Sigmoid colon (tissue), 7 donors: ENCODE data around the gene FBXO27. TPM values are rescaled to one million over a fixed set of nuclear protein-coding genes. Genes with fewer than 3 reads are reported as not detected.
"Not testable (repeated sequence)": the region's sequence is repeated elsewhere in the genome, so short reads cannot be mapped to it uniquely, and the experiment has no call there.

Experiments
- DNase-seq: peaks from one replicate; pipeline ENCODE4 v3.0.0-alpha.2; 2019
- H3K27ac ChIP-seq, 4 donors: fragments of 200-600 bp; sonication (generic); one replicate each; pipeline ENCODE4 v1.5.1; 2016 to 2019; ENCODE audit warnings: mild to moderate bottlenecking in 1 of 4
- H3K27me3 ChIP-seq, 3 donors: fragments of 200-600 bp; sonication (generic); one replicate each; pipeline ENCODE4 v1.5.1; 2019; ENCODE audit warnings: mild to moderate bottlenecking in 1 of 3
- H3K36me3 ChIP-seq, 4 donors: fragments of 200-600 bp; sonication (generic); one replicate each; pipeline ENCODE4 v1.5.1; 2016 to 2019
- H3K4me1 ChIP-seq, 4 donors: fragments of 200-600 bp; sonication (generic); one replicate each; pipeline ENCODE4 v1.5.1; 2017 to 2019
- H3K4me3 ChIP-seq, 4 donors: fragments of 200-600 bp; sonication (generic); one replicate each; pipeline ENCODE4 v1.5.1; 2017 to 2019; ENCODE audit warnings: mild to moderate bottlenecking in 2 of 4, moderate library complexity in 1 of 4
- H3K9me3 ChIP-seq, 4 donors: fragments of 200-600 bp in 3 of 4; sonication (generic) in 3 of 4; one replicate each; pipeline versions ENCODE4 v1.5.1 to v1.6.1; 2013 to 2019
- CTCF ChIP-seq, 4 experiments: fragments of 450-650 bp in 3 of 4; fragments of 200-600 bp in 1 of 4; IDR thresholded peaks; one replicate each; pipeline ENCODE4 v1.5.1; 2016 to 2019; ENCODE audit warnings: antibody characterized with exemption in 4 of 4, mild to moderate bottlenecking in 3 of 4, moderate library complexity in 2 of 4
- EP300 ChIP-seq, 4 donors: sonication (generic); formaldehyde crosslinking; IDR thresholded peaks; one replicate each; pipeline ENCODE4 v1.6.1; 2017; ENCODE audit warnings: antibody characterized with exemption in 4 of 4
- POLR2A ChIP-seq, 2 donors: fragments of 450-650 bp; IDR thresholded peaks; one replicate each; pipeline ENCODE4 v1.6.1; 2016; ENCODE audit warnings: antibody characterized with exemption in 2 of 2, mild to moderate bottlenecking in 2 of 2, moderate library complexity in 2 of 2
- POLR2AphosphoS5 ChIP-seq, 4 donors: sonication (generic); formaldehyde crosslinking; IDR thresholded peaks; one replicate each; pipeline ENCODE4 v1.6.1; 2017; ENCODE audit warnings: antibody characterized with exemption in 4 of 4
- WGBS, 2 donors: extraction: QIAGEN DNeasy Blood & Tissue Kit; methylation state at CpG; one replicate each; pipeline ENCODE4 v1.1.7; 2013; 5-methylcytosine and 5-hydroxymethylcytosine counted together
- intact Hi-C: fragments of 100-400 bp; cut with DNase I; formaldehyde crosslinking; loops from one replicate; pipeline ENCODE4 v1.15.1; 2023
- polyA plus RNA-seq, 3 donors: library from polyadenylated mRNA; stranded (reverse); fragments of 200-250 nt; gene quantifications; one replicate each; pipeline ENCODE4 v1.2.3, GENCODE V29; 2013
- total RNA-seq, 4 donors: library from RNA; depleted of rRNA; stranded (reverse); fragments of >200 nt; gene quantifications; one replicate each; pipeline ENCODE4 v1.1.0, GENCODE V29; 2016
- donor health status: healthy with polysubstance abuse.
- donor health status: Bipolar disorder and iron deficiency.
- donor health status: healthy.

The FBXO27 gene
- total and polyA plus RNA-seq, 7 donors: 0.23 to 17.7 (median 3.0) TPM

GRCh38 chr19:39003796-39004195, 28.6 kb downstream of the FBXO27 start:
- DNase-seq: no peak
- WGBS, 2 donors: 77 to 94% methylated on average over 4 of the region's 4 CpGs
- H3K36me3 ChIP-seq: no peaks in the 10 kb centered on the region
- intact Hi-C loops: no loop called here
- H3K9me3 ChIP-seq: no peaks in the 10 kb centered on the region
- H3K4me3 ChIP-seq: no peak overlapping the region
- H3K27me3 ChIP-seq: no peaks in the 10 kb centered on the region
- no peaks in the 10 kb centered on the region for H3K4me1 ChIP-seq
- H3K27ac ChIP-seq: no peak overlapping the region
- TF ChIP-seq CTCF (IDR thresholded peaks at IDR 0.05) (no peak), EP300 (IDR thresholded peaks at IDR 0.05) (no peak), POLR2AphosphoS5 (IDR thresholded peaks at IDR 0.05) (no peak), POLR2A (IDR thresholded peaks at IDR 0.05) (no peak)

- Histone ChIP-seq H3K9me3 (no peaks in the 10 kb centered on the region), H3K36me3 (no peaks in the 10 kb centered on the region), H3K27me3 (no peaks in the 10 kb centered on the region), H3K4me1 (no peaks in the 10 kb centered on the region), H3K27ac (no peak overlapping the region), H3K4me3 (no peak overlapping the region)
- intact Hi-C loops: no loop called here
- TF ChIP-seq POLR2AphosphoS5 (IDR thresholded peaks at IDR 0.05) (no peak), POLR2A (IDR thresholded peaks at IDR 0.05) (no peak), EP300 (IDR thresholded peaks at IDR 0.05) (no peak), CTCF (IDR thresholded peaks at IDR 0.05) (no peak)
- WGBS, 2 donors: 83% methylated on average over 4 of the region's 4 CpGs
- DNase-seq: no peak
Observed at GRCh38 chr19:39003188-39003587, 29.2 kb downstream of the FBXO27 start.

GRCh38 chr19:39001041-39001440, 31.3 kb downstream of the FBXO27 start:
- DNase-seq: no peak
- H3K9me3 ChIP-seq: no peaks in the 10 kb centered on the region
- H3K36me3 ChIP-seq: no peaks in the 10 kb centered on the region
- intact Hi-C loops: no loop called here
- no peak overlapping the region for H3K27ac ChIP-seq
- 67 to 77% methylated on average over 7 of the region's 7 CpGs for WGBS, 2 donors
- TF ChIP-seq CTCF (IDR thresholded peaks at IDR 0.05) (no peak), POLR2A (IDR thresholded peaks at IDR 0.05) (no peak), POLR2AphosphoS5 (IDR thresholded peaks at IDR 0.05) (no peak), EP300 (IDR thresholded peaks at IDR 0.05) (no peak)
- no peaks in the 10 kb centered on the region for H3K27me3 ChIP-seq
- H3K4me3 ChIP-seq: no peak overlapping the region
- no peaks in the 10 kb centered on the region for H3K4me1 ChIP-seq

GRCh38 chr19:38997576-38997975, 34.8 kb downstream of the FBXO27 start:
- H3K4me1 ChIP-seq, H3K9me3 ChIP-seq, H3K36me3 ChIP-seq, H3K27me3 ChIP-seq, intact Hi-C loops, H3K27ac ChIP-seq, DNase-seq, H3K4me3 ChIP-seq: not testable (repeated sequence)
- WGBS, 2 donors: 66 to 87% methylated on average over 3 of the region's 3 CpGs

- WGBS, 2 donors: 40 to 57% methylated on average over 3 of the region's 3 CpGs
- Histone ChIP-seq H3K4me1 (no peaks in the 10 kb centered on the region), H3K36me3 (no peaks in the 10 kb centered on the region), H3K27me3 (no peaks in the 10 kb centered on the region), H3K4me3 (no peak overlapping the region), H3K9me3 (peaks cover 0 to 4% (median 0%) of the 10 kb centered on the region in 4 donors), H3K27ac (no peak overlapping the region)
- DNase-seq: no peak
- TF ChIP-seq CTCF (IDR thresholded peaks at IDR 0.05) (no peak), POLR2AphosphoS5 (IDR thresholded peaks at IDR 0.05) (no peak), POLR2A (IDR thresholded peaks at IDR 0.05) (no peak), EP300 (IDR thresholded peaks at IDR 0.05) (no peak)
- intact Hi-C loops: no loop called here
Observed at GRCh38 chr19:38993271-38993670, 39.1 kb downstream of the FBXO27 start.
